Neural cell (in vitro differentiated cells): ENCODE data around the gene KASH5.
A peak's percentile ranks its signal among the peaks of the same experiment; 100 is the strongest.

Source experiments
- CTCF ChIP-seq: fragments of 450-650 bp; IDR thresholded peaks from 2 replicates; pipeline ENCODE4 v1.5.1; 2014; ENCODE audit warnings: antibody characterized with exemption, mild to moderate bottlenecking, moderate library complexity; ENCODE audit not compliant: poor library complexity, severe bottlenecking
- EP300 ChIP-seq: fragments of 450-650 bp; conservative IDR thresholded peaks from 2 replicates; pipeline ENCODE4 v1.6.1; 2014; ENCODE audit warnings: antibody characterized with exemption, mild to moderate bottlenecking, moderate library complexity; ENCODE audit not compliant: poor library complexity, severe bottlenecking
- EZH2 ChIP-seq: fragments of 200-600, 300-800 bp; shearing (Covaris generic), sonication (generic); IDR thresholded peaks from 2 replicates; pipeline ENCODE4 v1.6.1; 2014; ENCODE audit warnings: antibody characterized with exemption, low read length, borderline replicate concordance, mild to moderate bottlenecking; ENCODE audit not compliant: insufficient read depth, poor library complexity, severe bottlenecking
- POLR2AphosphoS5 ChIP-seq: IDR thresholded peaks from 2 replicates; pipeline ENCODE4 v1.6.1; 2012
- RAD21 ChIP-seq: fragments of 450-650 bp; conservative IDR thresholded peaks from 2 replicates; pipeline ENCODE4 v1.6.1; 2014; ENCODE audit warnings: antibody characterized with exemption, mild to moderate bottlenecking, moderate library complexity
- REST ChIP-seq: IDR thresholded peaks from 2 replicates; pipeline ENCODE4 v1.6.1; 2012; ENCODE audit warnings: borderline replicate concordance
- SMC3 ChIP-seq: fragments of 450-650 bp; conservative IDR thresholded peaks from 2 replicates; pipeline ENCODE4 v1.6.1; 2014; ENCODE audit warnings: antibody characterized with exemption, mild to moderate bottlenecking, moderate library complexity; ENCODE audit not compliant: poor library complexity
- TAF1 ChIP-seq: IDR thresholded peaks from 2 replicates; pipeline ENCODE4 v1.6.1; 2012; ENCODE audit warnings: low read depth

- TF ChIP-seq POLR2AphosphoS5, result no peak
- TF ChIP-seq EZH2, result peak; percentile 48
- TF ChIP-seq CTCF, result no peak
- no peak for TF ChIP-seq REST
- no peak for TF ChIP-seq SMC3
- no peak for TF ChIP-seq RAD21
- TF ChIP-seq TAF1, result no peak
- TF ChIP-seq EP300, result no peak
Observed at GRCh38 chr19:49440439-49441209, 52.6 kb downstream of the KASH5 start.
